GM19372 (cell line): ENCODE results near the gene SPINT2.
"Not testable (repeated sequence)": the region's sequence is repeated elsewhere in the genome, so short reads cannot be mapped to it uniquely, and the experiment has no call there.

Source experiments
- ATAC-seq: cut with Tn5 transposase; IDR thresholded peaks from one replicate; pipeline ENCODE4 v1.9.1; 2021; ENCODE audit warnings: mild to moderate bottlenecking, low read depth, moderate library complexity; ENCODE audit not compliant: unreplicated experiment

SPINT2 gene, protein sequence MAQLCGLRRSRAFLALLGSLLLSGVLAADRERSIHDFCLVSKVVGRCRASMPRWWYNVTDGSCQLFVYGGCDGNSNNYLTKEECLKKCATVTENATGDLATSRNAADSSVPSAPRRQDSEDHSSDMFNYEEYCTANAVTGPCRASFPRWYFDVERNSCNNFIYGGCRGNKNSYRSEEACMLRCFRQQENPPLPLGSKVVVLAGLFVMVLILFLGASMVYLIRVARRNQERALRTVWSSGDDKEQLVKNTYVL

DNA sequence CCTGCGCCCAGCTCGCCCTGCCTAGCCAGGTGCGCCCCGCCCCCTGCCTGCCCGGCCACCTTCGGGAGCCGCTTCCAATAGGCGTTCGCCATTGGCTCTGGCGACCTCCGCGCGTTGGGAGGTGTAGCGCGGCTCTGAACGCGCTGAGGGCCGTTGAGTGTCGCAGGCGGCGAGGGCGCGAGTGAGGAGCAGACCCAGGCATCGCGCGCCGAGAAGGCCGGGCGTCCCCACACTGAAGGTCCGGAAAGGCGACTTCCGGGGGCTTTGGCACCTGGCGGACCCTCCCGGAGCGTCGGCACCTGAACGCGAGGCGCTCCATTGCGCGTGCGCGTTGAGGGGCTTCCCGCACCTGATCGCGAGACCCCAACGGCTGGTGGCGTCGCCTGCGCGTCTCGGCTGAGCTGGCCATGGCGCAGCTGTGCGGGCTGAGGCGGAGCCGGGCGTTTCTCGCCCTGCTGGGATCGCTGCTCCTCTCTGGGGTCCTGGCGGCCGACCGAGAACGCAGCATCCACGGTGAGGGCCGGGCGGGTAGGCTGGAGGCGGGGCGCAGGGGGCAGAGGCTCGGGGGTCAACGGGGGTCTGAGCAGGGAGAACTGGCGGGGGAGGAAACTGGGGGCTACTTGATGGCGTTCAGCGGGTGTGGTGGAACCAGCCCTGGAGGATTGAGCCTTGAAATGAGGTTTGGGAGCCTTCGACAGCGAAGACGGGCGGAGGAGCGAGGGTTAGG lies at the start of gene SPINT2:
TSS of gene SPINT2 (plus strand) at position 88 of the 727 bp plus-strand sequence. CDS start at position 408, 320 bp downstream.
- peak; percentile 24 for ATAC-seq

DNA sequence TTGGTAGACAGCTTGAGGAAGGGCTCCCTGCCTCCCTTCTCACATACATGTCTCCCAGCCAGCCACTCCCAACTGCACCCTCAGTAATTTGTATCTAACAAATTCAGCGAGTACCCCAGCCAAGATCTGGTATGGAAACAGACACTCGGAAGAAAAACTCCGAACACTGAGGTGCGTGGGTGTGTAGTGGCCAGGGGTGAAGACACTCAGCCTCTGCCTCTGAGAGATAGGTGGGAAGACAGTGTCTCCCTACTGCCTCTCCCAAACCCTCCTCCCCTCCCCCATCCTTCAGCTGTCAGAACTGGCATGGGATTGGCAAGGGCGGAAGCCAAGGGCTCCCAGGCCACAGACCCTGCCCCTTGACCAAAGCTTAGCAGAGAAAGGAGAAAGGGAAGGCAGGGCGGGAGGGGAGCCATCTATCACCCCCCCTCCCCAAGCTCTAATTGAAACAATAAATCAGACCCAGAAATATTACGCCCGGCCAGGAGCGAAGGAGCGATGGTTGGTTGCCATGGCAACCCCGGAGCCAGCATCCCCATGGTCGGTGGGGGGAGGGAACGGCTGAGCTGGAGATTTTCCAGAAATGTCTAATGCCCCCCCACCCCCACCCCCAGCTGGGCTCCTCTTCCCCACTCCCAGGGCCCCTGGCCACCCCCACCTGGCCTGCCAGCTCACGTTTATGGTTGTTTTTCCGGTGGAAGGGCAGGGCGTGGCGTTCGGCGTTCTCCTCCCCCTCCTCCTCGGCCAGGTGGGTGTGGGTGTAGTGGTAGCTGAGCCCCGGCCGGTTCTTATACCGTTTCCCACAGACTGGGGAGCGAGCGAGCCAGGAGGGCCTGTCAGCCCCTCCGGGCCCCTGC lies 47.4 kb upstream of the SPINT2 start:
- no peak for ATAC-seq

DNA sequence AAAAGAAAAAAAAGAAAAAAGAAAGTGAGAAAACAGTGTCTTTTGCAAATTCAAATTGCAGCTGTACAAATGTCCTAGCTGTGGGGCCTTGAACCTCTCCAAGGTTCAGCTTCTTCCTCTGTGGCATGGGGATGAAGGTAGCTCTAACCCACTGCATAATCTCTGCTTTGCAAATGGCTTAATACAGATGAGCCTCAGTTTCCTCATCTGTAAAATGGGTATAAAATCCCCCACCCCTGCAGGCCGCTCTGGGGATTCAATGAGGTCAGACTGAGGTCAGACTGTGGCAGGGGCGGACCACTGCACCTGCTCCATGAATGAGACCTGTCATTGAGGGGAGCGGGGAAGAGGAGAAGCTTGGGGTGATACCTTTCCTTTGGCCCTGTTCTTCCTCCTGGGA lies 46.2 kb upstream of the SPINT2 start:
- no peak for ATAC-seq

DNA sequence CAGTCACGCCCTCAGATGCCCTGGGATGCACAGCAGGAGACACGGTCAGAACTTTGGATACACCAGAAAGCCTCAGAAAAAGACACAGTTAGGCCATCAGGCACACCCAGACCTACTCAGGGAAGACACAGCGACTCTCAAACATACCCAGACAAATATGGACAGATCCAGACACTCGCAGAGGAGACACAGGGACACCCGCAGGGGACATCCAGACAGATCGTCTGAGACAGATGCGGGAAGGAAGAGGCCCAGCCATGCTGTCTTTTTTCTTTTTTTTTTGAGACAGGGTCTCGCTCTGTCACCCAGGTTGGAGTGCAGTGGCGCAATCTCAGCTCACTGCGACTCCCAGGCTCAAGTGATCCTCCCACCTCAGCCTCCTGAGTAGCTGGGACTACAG lies 45.2 kb upstream of the SPINT2 start:
- no peak for ATAC-seq

DNA sequence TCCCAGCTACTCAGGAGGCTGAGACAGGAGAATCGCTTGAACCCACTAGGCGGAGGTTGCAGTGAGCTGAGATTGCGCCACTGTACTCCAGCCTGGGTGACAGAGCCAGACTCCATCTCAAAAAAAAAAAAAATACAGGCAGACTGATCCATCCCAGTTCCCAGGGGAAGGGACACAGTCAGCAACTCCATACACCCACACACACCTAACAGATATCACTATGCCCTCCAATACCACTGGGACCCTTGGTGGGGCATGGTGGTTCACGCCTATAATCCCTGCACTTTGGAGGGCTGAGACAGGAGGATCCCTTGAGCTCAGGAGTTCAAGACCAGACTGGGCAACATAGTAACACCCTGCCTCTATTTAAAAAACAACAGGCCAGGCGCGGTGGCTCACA lies 43.0 kb upstream of the SPINT2 start:
- ATAC-seq, result no peak

DNA sequence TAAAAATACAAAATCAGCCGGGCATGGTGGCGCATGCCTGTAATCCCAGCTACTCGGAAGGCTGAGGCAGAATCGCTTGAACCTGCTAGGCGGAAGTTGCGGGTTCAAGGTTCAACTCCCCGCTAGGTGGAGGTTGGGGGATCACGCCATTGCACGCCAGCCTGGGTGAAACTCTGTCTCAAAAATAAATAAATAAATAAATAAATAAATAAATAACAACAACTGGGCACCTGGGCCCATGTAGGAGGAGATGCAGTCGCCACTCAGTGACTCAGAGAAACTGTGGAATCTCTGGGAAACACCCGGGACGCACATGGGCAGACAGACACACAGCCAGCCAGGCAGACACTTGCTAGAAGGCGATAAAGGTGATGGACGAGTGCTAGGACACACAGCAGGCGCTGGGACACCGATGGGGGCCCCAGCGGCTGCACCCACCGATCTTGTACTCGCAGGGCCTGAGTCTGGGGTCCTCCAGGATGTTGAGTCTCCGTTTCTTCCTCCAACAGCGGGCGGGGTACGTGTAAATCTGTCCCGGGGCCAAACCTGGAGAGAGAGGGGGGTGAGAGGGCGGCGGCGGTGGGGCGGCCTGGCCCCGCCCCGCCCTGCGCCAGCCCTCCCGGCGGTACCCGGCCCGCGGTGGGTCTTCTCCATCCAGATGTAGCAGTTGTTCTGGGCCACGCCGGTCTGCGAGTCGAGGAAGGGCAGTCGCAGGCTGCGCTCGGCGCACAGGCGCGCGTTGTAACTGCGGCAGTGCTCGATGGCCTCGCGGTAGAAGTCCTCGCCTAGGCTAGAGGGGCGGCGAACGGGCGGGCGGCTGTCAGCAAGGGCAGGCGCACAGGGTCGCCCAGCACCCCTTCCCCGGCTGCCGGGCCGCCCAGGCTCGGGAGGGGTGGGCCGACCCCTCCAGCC lies 42.2 kb upstream of the SPINT2 start:
- ATAC-seq, result no peak

DNA sequence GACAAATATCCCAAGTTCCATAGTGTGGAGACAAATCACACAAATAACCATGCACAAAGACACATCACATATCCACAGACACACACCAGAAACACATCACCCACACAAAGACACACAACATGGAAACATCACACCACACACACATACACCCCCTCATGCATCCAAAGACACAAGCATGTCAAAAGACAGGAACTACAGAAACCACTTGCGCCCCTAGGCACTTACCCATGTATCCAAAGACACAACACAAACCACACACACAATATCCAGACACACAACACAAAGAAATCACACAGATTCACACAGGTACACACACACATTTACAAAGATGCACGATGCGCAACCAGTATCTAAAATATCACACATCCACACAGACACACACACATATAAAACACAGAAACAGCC lies 41.3 kb upstream of the SPINT2 start:
- ATAC-seq, result no peak

DNA sequence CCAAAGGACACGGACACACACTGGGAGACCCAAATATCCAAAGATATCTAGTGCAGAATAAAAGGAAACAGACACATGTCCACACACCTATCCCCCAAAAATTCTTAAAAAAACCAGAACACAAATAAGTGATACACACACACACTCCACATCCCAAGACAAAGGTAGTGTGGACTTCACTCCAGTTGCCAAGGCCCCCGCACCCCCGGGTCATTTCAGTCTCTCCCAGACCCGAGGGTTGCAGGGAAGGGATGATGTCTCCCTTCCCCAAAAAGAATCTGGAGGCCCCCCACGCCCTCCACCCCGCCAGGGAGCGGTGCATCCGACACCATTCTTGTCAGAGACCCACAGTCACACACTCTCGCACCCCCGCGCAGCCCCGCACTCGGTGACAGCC lies 40.8 kb upstream of the SPINT2 start:
- ATAC-seq, result no peak

DNA sequence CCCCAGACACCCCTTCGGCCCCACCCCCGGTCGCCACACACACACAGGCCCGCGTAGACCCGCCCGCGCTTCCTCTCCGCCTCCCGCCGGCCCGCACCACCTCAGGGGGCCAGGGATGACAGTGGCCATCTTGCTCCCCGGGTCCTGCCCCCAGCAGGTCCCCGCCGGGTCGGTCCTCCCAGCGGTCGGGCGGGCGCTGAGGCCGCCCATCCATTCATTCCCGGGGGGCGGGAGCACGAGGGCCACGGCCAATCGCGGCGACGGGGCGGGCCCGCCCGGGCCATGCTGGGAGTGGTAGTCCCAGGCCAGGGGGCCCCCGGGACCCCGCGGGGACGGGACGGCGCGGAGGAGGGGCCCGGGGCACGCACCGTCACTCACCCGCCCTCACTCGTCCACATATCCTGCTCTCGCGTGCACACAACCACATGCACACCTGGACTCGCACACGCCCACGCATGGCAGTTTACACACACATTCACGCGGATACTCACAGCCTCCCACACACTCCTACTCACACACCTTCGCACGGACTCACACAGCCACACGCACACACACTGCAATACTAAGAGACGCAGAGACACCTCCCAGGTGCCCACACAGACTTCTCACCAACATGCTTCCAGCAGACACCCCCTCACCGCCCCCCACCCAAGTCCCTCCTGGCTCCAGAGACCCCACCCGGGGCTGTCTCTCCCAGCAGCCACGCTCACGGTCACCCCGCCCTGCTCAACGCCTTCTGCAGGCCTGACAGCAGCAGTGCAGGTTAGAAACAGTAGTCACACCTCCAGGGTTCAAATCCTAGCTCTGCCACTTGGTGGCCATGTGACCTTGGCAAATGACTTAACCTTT lies 40.1 kb upstream of the SPINT2 start, which contains the start of gene DPF1:
TSS of gene DPF1 (minus strand) at position 209 of the 849 bp plus-strand sequence. CDS start at position 129, 80 bp downstream.
- peak; percentile 83 for ATAC-seq

DNA sequence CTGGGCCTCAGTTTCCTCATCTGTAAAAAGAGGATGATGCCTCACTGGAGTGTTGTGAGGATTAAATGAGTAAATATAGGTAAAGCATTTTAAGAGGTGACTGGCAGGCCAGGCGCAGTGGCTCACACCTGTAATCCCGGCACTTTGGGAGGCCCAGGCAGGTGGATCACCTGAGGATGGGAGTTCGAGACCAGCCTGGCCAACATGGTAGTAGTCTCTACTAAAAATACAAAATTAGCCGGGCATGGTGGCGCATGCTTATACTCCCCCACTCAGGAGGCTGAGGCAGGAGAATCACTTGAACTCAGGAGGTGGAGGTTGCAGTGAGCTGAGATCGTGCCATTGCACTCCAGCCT lies 39.5 kb upstream of the SPINT2 start:
- not testable (repeated sequence) for ATAC-seq

DNA sequence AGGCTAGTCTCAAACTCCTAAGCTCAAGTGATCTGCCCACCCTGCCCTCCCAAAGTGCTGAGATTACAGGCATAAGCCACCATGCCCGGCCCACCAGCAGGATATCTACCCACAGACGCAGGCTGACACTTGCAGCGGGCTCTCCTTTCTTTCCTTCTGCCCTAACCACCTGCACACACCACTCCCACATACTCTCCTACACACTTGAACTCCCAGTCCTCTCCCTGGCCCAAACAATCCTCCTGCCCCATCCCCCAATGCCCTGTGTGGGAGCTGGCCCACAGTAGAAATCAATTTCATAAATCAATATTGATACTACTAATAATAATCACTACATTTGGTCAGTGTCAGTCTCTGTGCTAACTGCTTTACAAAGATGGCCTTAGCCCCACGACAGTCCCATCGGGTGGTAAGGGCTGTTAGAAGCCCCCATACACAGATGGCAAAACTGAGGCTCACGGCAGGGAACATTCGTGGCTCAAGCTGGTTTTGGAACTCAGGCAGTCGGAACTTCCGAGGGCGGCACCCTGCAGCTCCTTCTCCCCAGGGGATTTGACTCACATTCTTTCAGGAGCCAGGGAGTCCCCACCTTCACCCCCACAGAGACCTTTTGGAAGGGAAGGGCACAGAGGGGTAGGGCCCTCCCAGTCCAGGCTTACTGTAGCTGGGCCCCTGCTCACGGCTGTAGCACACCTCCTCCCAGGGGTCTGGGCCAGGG lies 36.9 kb upstream of the SPINT2 start:
- no peak for ATAC-seq

DNA sequence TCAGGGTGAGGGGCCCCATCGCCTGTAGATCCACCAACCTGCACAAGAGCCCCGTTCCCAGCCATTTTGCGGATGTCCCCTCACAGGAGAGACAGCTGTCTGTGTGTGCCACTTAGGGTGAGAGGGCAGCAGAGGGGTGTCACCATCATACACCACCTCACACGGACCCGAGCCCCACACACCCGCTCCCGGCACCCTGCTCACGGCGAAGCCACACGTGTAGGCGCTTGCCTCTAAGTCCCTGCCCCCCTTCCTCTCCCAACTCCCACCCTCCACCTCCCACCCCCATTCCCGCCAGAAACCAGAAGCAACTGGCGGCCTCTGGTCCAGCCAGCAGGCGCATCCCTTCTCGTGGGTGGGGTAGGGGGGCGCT lies 36.4 kb upstream of the SPINT2 start:
- ATAC-seq, result no peak

DNA sequence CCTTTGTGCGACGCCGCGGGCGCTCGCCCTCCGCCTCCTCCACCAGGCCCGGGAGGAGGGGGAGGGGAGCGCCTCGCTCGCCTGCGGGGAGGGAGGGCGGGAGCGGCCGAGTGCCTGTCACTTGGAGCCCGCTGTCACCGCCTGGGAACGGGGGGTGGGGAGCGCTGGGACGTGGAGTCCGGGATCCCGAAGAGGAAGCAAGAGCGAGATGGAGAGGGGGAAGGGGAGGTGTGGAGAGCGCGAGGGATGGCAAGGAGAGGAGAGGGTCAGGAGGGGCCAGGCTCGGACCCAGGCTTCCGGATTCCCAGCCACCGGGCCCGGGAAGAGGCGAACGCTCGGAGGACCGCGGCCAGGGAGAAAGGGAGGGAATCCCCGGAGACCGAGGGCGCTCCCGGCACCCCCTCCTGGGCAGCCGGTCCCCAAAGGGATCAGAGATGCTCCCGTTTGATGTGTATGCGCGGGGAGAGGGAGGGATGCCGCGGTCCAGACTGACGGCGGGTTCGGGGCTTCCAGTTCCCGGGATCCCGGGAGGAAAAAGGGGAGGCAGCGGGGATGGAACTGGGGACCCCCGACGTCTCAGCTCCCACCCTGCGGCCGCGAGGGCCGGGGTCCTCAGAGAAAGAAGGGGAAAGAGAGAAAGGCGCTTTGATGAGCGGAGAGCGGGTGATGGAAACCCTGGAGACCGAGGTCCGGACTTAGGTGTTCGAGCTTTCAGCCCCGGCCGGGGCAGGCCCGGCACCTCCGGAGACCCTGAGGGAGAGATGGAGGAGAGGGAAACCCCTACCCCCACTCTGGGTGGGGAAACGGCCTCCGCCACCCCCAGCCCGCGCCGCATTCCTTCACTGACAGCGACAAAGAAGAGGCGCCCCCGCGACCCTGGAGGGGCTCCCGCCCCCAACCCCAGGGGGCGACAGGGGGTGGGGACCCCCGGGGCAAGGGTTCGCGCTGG lies 35.6 kb upstream of the SPINT2 start:
- no peak for ATAC-seq

DNA sequence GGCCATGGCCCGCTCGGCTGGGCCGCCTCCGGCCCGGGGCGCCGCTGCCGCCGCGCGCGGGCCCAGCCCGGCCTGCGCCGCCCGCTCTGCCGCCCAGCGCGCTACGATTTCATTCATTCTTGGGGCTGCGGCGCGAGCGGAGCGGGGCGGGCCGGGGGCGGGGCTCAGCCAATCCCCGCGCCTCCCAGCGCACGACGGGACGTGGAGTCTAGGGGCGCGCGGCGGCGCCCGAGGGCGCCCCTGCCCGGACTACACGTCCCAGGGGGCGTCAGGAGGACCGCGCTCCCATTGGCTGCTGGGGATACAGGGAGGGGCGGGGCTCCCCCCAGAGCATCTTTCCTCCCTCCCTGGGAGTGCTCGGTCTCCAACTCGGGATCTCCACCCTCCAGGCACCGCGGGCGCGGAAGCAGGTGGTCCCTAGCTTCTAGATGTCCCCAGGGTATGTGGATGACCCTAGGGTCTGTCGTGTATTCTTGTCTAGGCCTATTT lies 34.7 kb upstream of the SPINT2 start:
- ATAC-seq, result peak; percentile 85

DNA sequence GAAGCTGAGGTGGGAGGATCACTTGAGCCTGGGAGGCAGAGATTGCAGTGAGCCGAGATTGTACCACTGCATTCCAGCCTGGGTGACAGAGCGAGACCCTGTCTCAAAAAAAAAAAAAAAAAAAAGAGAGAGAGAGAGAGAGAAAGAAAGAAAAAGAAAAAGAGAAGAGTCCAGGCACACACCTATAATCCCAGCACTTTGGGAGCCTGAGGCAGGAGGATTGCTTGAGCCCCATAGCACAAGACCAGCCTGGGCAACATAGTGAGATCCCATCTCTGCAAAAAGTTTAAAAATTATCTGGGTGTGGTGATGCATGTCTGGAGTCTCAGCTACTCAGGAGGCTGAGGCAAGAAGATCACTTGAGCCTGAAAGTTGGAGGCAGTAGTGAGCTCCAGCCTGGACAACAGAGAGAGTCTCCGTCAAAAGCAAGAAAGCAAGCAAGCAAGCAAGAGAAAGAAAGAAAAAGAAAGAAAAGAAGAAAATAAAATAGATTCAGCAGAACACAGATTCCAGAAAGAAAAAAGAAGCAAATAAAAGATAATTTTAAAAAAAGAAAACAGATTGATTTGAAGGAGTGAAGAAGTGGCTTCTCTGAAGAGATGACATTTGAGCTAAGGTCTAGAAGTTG lies 33.8 kb upstream of the SPINT2 start:
- not testable (repeated sequence) for ATAC-seq

DNA sequence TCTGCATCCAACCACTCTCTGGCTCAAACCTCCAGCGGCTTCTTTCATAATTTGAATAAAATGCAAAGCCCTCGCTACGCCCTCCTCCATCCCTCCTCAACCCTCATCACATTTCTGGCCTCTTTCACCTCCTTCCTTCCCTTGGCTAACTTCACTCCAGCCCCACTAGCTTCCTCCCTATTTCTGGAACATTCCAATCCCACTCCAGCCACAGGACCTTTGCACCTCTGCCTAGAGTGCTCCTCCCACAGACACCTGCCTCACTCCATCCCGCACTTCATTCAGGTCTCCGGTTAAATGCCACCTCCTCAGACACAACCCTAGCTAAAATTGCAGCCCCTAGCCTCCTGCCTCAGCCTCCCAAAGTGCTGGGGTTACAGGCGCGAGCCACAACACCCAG lies 32.5 kb upstream of the SPINT2 start:
- ATAC-seq, result no peak

DNA sequence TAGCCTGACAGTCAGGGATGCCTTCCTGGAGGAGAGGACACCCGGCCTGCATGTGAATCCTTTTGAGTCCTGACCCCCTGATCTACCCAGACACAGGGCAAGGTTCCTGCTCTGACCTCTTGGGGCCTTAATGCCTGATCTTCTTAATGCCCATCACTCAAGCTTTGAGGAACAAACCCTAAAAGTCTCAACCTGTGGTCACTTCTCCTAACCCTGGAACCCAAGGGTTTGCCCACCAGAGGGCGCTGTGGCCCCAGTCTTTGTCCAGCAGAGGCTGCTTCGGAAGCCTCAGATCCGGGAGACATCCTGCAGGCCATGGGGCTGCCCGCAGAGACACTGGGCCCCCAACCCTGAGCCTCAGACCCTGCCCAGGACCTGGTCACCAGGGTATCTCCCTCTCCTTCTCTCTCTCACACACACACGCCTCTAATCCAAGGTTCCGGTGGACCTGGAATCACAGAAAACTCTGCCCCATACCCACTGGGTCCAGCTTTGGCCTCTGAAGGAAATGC lies 30.6 kb upstream of the SPINT2 start:
- ATAC-seq, result no peak
